Hippocampal formation (tissue), 2 donors: ENCODE results near the gene ASAP3.
"Not testable (repeated sequence)": the region's sequence is repeated elsewhere in the genome, so short reads cannot be mapped to it uniquely, and the experiment has no call there.

Experiments used
- DNase-seq, 2 donors: peaks; one replicate each; lab custom pipeline; 2025; lab: John Stamatoyannopoulos, UW

The ASAP3 gene

GRCh38 chr1:23395849-23396248, 88.1 kb downstream of the ASAP3 start:
- DNase-seq, result no peak

- DNase-seq, result no peak
Measured at GRCh38 chr1:23395154-23395724, 88.7 kb downstream of the ASAP3 start.

DNA sequence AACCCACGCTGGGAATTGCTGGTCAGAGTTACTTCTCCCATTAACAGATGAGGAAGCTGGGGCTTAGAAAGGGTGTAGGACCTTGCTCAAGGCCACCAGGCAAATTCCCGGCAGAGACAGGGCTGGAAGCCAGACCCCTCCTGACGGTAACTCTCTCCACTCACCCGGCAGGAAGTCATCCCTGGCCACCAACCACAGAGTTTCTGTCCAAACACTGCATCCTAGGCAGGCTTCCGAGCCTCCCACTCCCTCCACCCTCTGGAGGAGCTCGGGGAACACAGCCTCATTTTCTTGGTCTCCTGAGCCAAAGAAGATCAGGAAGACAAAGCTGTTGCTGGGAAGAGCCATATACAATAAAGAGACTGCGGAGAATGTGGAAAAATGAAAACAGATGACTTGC, 89.3 kb downstream of the ASAP3 start:
- peak in 1 of 2 donors; percentile 29 for DNase-seq

DNA sequence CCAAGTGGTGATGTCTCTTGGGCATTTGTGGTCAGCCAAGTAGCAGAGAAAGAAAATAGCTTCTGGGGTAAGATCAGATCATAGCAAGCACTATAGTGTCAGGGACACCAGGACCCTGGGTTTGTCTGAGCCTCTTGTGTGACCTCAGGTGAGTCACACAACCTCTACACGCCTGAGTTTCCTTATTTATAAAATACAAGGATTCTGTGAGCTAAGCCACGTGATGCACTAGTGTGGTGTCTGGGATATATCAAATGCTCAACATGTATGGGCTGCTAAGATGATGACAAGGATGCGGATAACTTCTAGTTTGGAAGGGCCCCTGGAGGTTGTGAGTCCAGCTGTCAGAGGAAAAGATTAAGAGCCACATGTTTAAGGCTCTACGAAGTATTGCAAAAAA, 89.8 kb downstream of the ASAP3 start:
- DNase-seq, result no peak

DNA sequence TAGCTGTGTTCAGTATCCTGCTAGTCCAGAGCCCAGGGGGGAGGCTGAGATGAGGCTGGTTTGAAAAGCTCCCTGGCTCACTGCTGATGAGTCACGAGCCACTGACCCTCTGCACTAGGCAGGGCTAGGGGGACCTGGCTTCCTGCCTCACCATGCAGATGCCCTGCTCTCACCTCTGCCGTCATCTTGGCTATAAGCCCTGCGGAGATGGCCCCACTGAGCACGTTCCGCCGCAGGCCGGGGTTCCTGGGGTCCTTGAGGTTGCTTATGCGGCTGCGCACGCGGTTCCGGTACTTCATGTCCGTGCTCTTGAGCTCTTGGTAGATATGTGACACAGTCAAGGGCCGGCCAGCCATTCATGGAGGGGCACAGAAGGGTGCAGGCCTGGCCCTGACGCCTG, 90.3 kb downstream of the ASAP3 start:
- DNase-seq, result no peak

- no peak for DNase-seq
Measured at GRCh38 chr1:23392125-23392855, 91.7 kb downstream of the ASAP3 start.

GRCh38 chr1:23389837-23390321, 94.1 kb downstream of the ASAP3 start:
- no peak for DNase-seq

DNA sequence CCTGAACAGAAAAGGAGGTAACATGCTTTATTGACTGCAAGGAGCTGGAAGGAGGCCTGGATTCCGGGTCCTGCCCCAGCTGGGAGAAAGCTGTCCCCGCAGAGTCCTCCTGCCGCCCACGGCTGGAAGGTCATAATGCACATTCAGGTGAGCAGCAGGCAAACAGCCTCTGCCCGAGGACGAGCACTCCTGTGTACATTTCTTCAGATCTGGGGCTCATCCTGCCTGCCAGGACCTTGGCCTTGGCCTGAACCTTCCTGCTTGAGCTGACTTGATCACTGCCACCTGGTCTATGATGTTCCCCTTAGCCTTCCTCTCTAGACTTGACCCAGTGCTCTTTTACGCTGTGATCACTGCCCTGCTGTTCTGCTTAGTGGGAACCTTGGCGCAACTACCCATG, 96.5 kb downstream of the ASAP3 start:
- DNase-seq, result no peak

- DNase-seq, result no peak
Measured at GRCh38 chr1:23385119-23385621, 98.8 kb downstream of the ASAP3 start.

GRCh38 chr1:23384312-23385058, 99.5 kb downstream of the ASAP3 start:
- DNase-seq, result no peak

DNA sequence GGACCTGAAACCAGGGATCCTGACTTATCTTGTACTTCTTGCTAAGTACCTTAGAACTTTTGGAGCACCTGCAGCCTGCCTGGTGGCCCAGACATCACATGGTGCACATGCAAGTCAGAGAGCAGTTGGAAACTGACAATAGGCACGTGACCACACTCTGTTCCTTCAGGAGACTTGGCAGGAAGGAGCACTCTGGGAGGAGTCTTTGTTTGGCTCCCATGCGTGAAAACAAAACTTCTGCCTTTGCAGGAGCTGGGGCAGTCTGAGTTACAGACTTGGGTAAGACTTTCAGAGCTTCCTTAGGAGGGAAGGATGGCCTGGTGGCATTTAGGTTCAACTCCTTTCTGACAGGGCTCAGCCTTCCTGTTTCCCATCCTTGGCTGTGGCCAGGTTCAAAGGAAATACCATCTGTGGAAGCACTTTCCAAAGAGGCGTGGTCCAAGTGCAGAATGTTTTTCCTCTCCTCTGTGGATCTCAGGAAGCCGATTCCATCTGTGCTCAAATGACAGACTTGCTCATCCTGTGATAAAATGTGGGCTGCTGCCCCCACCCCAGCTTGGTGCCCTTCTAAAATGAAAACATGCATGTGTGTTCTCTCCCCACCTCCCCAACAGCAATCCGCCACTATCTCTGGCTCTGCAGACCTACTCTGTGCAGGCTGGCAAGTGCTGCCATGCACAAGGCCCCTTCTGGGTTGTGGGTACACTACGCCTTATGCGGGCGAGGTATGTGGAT, 100.2 kb downstream of the ASAP3 start:
- no peak for DNase-seq

- DNase-seq, result no peak
Measured at GRCh38 chr1:23381233-23381885, 102.6 kb downstream of the ASAP3 start.

DNA sequence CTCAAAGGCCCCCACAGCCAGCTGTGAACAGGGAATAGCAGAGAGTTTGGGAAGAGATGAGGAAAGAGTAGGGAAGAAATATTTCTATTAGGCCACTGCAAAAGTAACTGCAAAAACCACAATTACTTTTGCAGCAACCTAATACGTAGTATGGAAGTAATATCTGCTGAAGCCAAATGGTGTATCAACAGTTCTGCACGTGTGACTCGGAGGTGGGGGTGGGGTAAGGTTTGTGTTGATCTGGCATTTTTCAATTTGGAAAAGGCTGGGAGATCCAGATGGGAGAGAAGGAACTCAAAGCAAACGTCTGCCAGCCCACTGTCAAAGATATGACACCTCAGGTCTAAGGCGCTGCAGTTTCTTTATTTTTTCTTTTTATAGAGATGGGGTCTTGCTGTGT, 103.3 kb downstream of the ASAP3 start:
- DNase-seq, result no peak

DNA sequence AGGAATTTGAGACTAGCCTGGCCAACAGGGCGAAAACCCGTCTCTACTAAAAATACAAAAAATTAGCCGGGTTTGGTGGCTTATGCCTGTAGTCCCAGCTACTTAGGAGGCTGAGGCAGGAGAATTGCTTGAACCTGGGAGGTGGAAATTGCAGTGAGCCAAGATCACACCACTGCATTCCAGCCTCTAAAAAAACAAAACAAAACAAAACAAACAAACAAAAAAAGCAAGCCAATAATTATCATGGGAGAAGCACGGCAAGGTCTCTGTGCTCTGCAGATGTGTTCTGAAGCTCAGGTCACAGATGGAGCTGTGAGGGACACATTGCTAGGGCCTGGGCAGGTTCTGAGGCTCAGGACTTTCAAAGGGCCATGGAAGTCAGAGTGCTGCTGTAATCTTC, 103.7 kb downstream of the ASAP3 start:
- not testable (repeated sequence) for DNase-seq
